ENCODE measurements around the gene SIX2. TPM values are rescaled to one million over a fixed set of nuclear protein-coding genes. Genes with fewer than 3 reads are reported as not detected.

Gene SIX2
- total RNA-seq, 4 donors from 2014 or later = not detected

DNA sequence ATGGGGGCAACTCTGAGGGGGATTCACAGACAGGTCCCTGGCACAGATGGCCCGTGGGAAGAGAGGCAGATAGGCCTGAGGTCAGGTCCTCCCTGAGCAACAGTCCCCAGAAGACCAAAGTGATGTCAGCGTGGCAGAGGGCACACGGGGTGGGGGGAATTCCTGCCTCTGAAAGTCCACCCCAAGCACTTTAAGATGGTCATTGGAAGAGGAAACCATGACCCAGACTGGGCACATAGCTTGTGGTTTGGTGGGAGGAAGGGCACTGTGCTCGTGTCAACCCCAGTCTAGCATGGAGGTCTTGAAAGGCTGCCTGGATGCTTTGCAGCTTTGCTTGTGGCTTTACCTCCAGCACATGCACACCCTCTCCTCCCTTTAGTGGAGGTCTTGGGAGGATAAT is 38.0 kb upstream of the SIX2 start:
- no peaks in the 10 kb centered on the region for H3K36me3 ChIP-seq
- H3K27me3 ChIP-seq = no peaks in the 10 kb centered on the region
- no peak overlapping the region for H3K27ac ChIP-seq
- H3K4me1 ChIP-seq = no peaks in the 10 kb centered on the region
- no peak overlapping the region for H3K4me3 ChIP-seq
- TF ChIP-seq POLR2A (IDR thresholded peaks at IDR 0.05) = no peak
- TF ChIP-seq, protein P1, sequence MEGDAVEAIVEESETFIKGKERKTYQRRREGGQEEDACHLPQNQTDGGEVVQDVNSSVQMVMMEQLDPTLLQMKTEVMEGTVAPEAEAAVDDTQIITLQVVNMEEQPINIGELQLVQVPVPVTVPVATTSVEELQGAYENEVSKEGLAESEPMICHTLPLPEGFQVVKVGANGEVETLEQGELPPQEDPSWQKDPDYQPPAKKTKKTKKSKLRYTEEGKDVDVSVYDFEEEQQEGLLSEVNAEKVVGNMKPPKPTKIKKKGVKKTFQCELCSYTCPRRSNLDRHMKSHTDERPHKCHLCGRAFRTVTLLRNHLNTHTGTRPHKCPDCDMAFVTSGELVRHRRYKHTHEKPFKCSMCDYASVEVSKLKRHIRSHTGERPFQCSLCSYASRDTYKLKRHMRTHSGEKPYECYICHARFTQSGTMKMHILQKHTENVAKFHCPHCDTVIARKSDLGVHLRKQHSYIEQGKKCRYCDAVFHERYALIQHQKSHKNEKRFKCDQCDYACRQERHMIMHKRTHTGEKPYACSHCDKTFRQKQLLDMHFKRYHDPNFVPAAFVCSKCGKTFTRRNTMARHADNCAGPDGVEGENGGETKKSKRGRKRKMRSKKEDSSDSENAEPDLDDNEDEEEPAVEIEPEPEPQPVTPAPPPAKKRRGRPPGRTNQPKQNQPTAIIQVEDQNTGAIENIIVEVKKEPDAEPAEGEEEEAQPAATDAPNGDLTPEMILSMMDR (IDR thresholded peaks at IDR 0.05) = no peak
- no peaks in the 10 kb centered on the region for H3K9me3 ChIP-seq
- DNase-seq = no peak

DNA sequence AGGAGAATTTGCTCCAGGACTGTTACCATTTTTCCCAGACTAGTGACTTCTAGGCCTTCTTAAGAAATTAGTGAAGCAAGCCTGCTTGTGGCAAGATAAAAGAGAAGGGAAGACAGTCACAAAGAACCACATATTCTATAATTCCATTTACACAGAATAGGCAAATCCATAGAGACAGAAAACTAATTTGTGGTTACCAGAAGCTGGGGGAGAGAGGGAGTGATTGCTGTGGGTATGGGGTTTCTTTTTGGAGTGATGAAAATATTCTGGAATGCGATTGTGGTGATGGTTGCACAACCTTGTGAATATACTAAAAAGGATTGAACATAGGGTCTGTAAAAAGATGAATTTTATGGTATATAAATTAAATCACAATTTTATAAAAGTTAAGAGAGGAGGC is 37.5 kb upstream of the SIX2 start:
- no peaks in the 10 kb centered on the region for H3K27me3 ChIP-seq
- TF ChIP-seq, protein P1 (IDR thresholded peaks at IDR 0.05) = no peak
- TF ChIP-seq POLR2A (IDR thresholded peaks at IDR 0.05) = no peak
- DNase-seq = no peak
- no peak overlapping the region for H3K27ac ChIP-seq
- H3K9me3 ChIP-seq = no peaks in the 10 kb centered on the region
- no peaks in the 10 kb centered on the region for H3K4me1 ChIP-seq
- no peaks in the 10 kb centered on the region for H3K36me3 ChIP-seq
- no peak overlapping the region for H3K4me3 ChIP-seq

DNA sequence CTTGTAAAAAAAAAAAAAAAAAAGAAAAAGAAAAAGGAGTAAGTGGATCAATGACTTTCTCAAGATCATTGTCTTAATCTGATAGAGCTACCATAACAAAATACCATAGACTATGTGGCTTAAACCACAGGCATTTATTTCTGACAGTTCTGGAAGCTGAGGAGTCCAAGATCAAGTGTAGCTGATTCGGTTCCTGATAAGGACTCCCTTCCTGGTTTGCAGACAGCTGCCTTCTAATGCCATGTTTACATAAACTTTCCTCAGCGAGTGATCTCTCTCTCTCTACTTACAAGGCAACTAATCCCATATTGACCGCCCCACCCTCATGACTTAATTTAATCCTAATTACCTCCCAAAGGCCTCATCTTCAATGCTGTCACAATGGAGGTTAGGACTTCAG is 36.5 kb upstream of the SIX2 start:
- Histone ChIP-seq H3K27ac (no peak overlapping the region), H3K4me3 (no peak overlapping the region), H3K9me3 (no peaks in the 10 kb centered on the region), H3K36me3 (no peaks in the 10 kb centered on the region), H3K4me1 (no peaks in the 10 kb centered on the region), H3K27me3 (no peaks in the 10 kb centered on the region)
- DNase-seq = no peak
- TF ChIP-seq POLR2A (IDR thresholded peaks at IDR 0.05) = no peak
- TF ChIP-seq, protein P1 (IDR thresholded peaks at IDR 0.05) = no peak

DNA sequence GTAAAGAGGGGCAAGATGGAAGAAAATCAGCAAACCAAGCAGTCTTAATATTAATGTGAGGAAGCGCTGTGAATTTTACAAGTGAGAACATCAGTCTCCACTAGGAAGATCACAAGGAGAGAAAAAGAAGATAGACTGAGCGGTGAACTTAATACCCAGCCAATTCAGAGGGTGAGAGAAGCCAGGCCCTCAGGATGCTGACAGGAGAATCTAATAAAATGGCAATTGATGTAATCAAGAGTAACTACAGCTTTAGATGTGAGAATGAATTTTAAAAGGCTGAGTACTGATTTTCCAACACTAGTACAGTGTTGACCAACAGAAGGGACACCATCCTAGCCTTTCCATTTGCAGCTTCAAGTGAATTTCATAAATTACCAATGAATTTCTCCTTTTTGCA is 35.7 kb upstream of the SIX2 start:
- Histone ChIP-seq H3K9me3 (no peaks in the 10 kb centered on the region), H3K4me1 (no peaks in the 10 kb centered on the region), H3K4me3 (no peak overlapping the region), H3K27ac (no peak overlapping the region), H3K27me3 (no peaks in the 10 kb centered on the region), H3K36me3 (no peaks in the 10 kb centered on the region)
- no peak for DNase-seq
- TF ChIP-seq, protein P1 (IDR thresholded peaks at IDR 0.05) = no peak
- TF ChIP-seq POLR2A (IDR thresholded peaks at IDR 0.05) = no peak

DNA sequence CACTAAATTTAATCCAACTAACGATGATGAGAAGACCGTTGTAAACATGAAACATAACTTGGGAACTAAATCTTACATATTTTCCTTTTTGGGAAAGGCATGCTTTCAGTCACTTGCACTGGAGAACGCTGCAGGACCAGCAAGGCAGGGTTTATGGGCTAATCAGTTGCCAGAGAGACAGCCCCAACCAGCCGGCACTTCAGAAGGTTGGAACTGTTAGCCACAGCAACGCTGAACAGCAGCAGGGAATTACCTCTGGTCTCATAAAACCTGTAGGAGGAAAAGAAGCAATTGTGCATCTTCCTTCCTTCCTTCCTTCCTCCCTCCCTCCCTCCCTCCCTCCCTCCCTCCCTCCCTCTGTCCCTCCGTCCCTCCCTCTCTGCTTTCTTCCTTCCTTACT is 33.9 kb upstream of the SIX2 start:
- no peak overlapping the region for H3K4me3 ChIP-seq
- H3K27ac ChIP-seq = no peak overlapping the region
- no peaks in the 10 kb centered on the region for H3K4me1 ChIP-seq
- no peak for DNase-seq
- no peaks in the 10 kb centered on the region for H3K27me3 ChIP-seq
- TF ChIP-seq, protein P1 (IDR thresholded peaks at IDR 0.05) = no peak
- no peak for TF ChIP-seq POLR2A (IDR thresholded peaks at IDR 0.05)
- H3K36me3 ChIP-seq = no peaks in the 10 kb centered on the region
- H3K9me3 ChIP-seq = no peaks in the 10 kb centered on the region

DNA sequence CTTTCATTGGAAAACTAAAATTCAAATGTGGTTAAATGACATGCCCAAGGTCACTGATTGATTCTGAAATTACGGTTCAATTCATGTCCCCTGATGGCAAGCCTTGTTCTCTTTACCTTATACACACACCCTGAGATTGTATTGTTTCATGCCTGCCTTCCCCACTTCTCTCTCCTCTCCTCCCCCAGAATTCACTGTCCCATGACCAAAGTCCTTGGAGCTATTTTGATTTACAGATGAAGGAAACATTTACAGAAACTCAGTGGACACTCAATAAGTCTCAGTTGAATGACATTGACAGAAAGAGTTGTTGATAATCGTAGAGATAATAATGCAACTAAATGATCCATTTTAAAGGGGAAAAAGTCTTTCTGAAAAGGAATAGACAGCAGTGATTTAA is 33.1 kb upstream of the SIX2 start:
- Histone ChIP-seq H3K27ac (no peak overlapping the region), H3K36me3 (no peaks in the 10 kb centered on the region), H3K9me3 (no peaks in the 10 kb centered on the region), H3K4me1 (no peaks in the 10 kb centered on the region), H3K27me3 (no peaks in the 10 kb centered on the region), H3K4me3 (no peak overlapping the region)
- DNase-seq = no peak
- TF ChIP-seq POLR2A (IDR thresholded peaks at IDR 0.05) = no peak
- TF ChIP-seq, protein P1 (IDR thresholded peaks at IDR 0.05) = no peak
